GM21529 (cell line): ENCODE measurements around the gene TFAM.

Experiments used
- ATAC-seq: cut with Tn5 transposase; IDR thresholded peaks from one replicate; pipeline ENCODE4 v1.9.1; 2021; ENCODE audit not compliant: unreplicated experiment

TFAM gene

DNA sequence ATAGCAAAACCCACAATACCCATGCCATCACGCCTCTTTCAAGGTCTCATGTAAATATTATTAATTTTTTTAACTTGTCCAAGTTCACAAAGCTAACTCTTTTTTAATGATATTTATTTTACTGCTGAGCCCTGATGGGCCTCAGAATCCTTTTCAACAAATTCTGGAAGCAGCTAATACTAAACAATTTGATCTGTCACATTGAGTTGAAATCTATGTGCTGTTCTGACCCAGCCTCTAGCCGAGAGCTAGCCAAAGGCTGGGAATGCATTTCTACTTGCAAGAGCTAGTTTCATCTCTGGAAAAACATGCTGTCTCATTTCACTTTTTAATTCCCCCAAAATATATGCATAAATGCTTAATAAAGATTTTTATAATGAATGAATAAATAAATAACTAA, 47.9 kb downstream of the TFAM start:
- ATAC-seq = no peak

DNA sequence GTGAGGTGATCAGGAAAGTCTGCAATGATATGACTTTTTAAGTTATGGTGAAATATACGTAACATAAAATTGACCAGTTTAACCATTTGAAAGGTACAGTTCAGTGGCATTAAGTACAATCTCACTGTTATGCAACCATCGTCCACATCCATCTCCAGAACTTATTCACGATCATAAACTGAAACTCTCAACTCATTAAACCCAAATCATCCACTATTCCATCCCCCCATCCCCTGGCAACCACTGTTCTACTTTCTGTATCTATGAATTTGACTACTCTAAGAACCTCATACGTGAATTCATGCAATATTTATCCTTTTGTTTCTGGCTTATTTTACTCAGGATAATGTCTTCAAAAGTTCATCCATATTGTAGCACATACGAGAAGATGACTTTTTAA, 48.4 kb downstream of the TFAM start:
- ATAC-seq = no peak

DNA sequence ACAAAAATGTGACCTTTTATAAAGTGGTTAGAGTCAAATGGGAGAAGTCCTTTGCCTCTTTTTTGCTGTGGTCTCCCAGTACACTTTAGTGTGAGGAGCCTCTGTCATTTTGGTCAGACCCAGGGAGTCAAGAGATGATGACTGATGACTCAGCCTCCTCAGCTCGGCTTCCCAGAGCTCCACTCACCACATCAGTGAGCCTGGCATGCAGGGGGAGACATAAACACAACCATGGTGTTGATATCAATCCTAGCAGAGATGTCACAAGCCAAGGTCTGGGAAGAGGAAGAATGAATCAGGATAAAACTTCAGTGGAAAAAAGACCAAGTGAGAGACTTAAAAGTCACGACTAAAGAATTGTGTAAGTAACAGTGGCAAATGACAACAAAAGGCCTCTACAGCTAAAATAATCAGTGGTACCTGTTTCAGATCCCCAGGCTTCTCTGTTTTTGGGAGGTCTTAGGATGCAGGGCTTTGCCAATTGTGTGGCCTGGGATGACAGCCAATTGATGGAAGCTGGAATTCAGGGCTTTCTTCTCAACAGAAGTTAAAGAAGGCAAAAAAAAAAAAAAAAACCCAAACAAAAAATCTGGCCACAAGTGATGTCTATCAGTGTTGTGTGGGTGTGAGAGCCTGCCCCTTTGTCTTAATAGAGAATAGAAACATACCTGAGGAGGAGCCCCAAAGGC, 50.2 kb downstream of the TFAM start:
- ATAC-seq = no peak

DNA sequence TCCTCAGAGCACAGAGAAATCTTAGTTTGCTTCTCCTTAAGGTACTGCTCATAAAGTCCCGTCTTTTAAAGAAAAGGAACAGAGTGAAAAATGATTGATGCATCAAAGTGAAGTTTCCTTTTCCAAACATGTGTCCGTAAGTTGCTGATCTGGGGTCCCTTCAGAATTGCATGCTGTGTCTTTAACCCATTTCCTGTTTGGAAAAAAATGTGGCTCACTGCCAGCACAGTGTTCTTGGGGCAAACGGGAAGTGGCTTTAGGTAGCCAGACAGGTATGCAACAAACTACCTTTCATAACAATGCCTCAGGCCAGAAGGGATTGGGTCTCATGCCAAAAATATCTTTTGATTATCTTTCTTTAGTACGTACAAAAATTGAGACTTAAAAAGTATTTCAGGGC, 50.9 kb downstream of the TFAM start:
- ATAC-seq = no peak

DNA sequence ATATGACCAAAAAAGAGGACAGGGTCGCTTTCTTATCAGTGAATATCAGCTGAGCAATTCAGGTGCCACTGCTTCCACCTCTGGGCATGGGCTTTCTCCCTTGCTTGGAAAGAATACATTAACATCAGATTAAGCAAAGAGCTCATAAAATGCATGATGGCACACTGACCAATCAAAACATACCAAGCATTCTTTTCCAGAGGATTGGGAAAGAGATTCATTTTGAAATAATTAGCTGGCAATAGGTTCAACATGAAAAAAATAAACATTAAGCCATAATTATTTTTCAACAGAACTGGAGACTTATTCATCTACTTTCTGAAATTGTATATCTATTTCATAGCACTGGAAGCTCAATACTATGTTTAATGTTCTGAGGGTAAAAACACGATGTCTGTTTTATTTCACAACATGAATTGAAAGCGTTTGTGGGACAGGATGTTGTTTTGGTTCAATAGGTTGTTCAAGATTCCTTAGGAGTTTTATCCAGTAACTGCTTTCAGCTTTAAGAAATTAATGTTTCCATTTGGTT, 53.2 kb downstream of the TFAM start:
- no peak for ATAC-seq

DNA sequence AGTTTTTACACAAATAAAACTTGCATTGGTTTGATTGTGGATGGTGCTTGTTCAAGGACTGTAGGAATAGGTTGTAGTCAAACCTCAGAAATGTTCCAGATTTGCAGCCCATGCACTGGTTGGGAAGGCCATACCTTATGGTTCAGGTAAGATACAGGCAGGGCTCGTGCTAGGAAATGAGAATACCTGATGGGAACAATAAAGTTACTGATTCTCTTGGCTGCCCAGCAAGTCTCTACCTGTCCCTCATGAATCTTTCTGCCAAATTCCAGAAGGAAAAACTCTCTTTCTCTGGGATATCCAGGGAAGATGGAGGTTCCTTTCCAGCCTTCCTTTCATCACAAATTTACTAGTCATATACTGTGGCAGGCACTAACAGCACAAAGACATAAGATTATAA, 53.8 kb downstream of the TFAM start:
- no peak for ATAC-seq

DNA sequence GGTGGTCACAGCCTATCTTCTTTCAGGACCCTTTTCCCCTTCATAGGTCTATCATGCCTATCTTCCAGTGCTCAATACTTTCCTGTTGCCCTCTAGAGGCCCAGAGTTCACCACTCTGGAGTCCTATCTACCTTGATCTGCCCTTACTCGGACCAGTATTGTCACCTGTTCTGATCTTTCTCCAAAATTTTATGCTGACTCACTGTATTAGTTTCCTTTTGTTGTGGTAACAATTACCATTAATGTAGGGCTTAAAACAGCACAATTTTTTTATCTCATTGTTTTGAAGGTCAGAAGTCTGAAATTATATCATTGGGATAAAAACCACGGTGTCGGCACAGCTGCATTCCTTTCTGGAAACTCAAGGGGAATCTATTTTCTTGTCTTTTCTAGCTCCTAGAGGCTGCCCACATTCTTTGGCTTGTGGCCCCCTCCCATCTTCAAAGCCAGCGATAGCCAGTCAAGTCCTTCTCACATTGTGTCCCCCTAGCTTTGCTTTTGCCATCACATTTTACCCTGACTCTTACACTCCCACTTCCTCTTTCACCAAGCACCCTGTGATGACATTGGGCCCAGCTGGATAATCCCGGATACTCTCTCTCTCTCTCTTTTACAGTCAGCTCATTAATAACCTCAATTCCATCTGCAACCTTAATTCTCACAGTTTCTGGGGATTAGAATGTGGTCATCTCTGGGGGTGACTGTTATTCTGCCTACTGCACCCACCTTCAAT, 54.6 kb downstream of the TFAM start:
- no peak for ATAC-seq

DNA sequence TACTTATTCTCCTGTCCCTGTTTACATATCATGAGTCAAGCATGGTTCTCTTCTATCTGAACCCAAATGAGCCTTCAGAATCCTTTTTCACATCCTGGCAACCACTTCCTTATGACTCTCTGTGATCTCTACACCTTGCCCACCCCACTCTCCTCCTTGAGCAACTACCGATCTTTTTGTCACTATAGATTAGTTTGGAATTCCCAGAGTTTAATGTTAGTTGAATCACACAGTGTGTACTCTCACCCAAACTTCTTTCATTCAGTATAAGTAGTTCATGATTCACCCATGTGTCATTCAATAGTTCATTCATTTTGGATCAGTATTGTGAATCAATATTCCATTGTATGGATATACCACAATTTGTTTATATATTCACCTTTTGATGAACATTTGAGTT, 55.3 kb downstream of the TFAM start:
- no peak for ATAC-seq

DNA sequence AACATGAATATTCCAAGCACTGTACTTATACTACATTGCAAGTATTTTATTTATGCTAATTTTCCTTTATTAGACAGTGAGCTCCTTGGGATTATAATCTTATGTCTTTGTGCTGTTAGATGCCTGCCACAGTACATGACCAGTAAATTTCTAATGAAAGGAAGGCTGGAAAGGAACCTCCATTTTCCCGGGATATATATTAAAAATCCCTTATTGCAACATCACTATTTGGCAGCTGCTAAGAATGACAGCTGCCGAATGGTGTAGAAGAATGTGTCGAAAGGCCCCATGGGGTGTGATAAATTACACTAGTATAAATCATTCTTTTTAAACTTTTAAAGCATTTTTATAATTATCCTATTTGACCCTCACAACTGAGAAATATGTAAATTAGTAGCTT, 59.1 kb downstream of the TFAM start:
- no peak for ATAC-seq

DNA sequence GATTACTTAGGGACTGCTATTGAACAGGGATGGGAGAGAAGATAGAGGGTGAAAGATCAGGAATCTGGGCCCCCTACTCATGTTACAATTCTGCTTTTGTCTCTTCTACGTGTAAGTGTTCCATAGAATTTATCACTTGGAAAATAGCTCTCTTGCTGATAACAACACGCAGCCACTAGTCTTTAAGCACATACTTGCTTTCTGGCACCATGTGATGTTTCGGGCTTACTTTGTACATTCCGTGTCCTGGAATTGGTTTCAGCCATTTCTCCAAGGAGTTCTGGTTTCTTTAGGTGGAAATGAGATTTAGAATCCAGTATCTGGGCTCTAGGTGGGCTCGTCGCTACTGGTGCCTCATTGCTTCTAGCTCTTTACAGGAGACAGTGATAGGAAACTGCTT, 59.7 kb downstream of the TFAM start:
- ATAC-seq = no peak

DNA sequence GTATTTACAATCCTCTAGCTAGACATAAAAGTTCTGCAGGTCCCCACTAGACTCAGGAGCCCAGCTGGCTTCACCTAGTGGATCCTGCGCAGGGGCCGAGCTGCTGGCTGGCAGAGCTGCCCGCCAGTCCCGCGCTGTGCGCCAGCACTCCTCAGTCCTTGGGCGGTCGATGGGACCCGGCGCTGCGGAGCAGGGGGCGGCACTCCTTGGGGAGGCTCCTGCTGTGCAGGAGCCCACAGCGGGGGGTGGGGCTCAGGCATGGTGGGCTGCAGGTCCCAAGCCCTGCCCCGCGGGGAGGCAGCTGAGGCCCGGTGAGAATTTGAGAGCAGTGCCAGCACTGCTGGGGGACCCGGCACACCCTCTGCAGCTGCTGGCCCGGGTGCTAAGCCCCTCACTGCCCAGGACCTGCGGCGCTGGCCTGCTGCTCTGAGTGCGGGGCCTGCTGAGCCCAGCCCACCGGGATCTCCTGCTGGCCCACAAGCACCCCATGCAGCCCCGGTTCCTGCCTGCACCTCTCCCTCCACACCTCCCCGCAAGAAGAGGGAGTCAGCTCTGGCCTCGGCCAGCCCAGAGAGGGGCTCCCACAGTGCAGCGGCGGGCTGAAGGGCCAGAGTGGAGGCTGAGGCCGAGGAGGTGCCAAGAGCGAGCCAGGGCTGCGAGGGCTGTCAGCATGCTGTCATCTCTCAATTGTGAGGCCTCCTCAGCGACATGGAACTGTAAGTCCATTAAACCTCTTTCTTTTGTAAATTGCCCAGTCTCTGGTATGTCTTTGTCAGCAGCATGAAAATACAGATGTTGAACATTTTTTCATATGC, 63.1 kb downstream of the TFAM start:
- no peak for ATAC-seq
